ENCODE data around the gene GJD2. TPM values are rescaled to one million over a fixed set of nuclear protein-coding genes. Genes with fewer than 3 reads are reported as not detected.

GJD2 gene
- total RNA-seq, 4 donors from 2014 or later = not detected

- intact Hi-C loops (cut with DNase I) = no loop called here
- H3K36me3 ChIP-seq = no peaks in the 10 kb centered on the region
- H3K27me3 ChIP-seq = peaks cover 0 to 46% (median 0%) of the 10 kb centered on the region in 4 donors
- WGBS, 2 donors = 65 to 77% methylated on average over 3 of the region's 3 CpGs
- no peak for DNase-seq
- no peak overlapping the region for H3K4me3 ChIP-seq
- H3K4me1 ChIP-seq = no peaks in the 10 kb centered on the region
- TF ChIP-seq POLR2A (IDR thresholded peaks at IDR 0.05) = no peak
- no peak for TF ChIP-seq CTCF (IDR thresholded peaks at IDR 0.05)
- no peak overlapping the region for H3K27ac ChIP-seq
- no peaks in the 10 kb centered on the region for H3K9me3 ChIP-seq
Observed at GRCh38 chr15:34760909-34761308, 6.1 kb upstream of the GJD2 start.

GRCh38 chr15:34759992-34760391 lies 5.2 kb upstream of the GJD2 start:
- no peak overlapping the region for H3K27ac ChIP-seq
- no peak overlapping the region for H3K4me3 ChIP-seq
- no peaks in the 10 kb centered on the region for H3K9me3 ChIP-seq
- intact Hi-C loops (cut with DNase I) = no loop called here
- TF ChIP-seq POLR2A (IDR thresholded peaks at IDR 0.05) = no peak
- no peak for TF ChIP-seq CTCF (IDR thresholded peaks at IDR 0.05)
- no peaks in the 10 kb centered on the region for H3K36me3 ChIP-seq
- peaks cover 0 to 55% (median under 1%) of the 10 kb centered on the region in 4 donors for H3K27me3 ChIP-seq
- H3K4me1 ChIP-seq = peaks cover 0 to 4% (median 1%) of the 10 kb centered on the region in 3 donors
- no peak for DNase-seq
- 41 to 43% methylated on average over 2 of the region's 2 CpGs for WGBS, 2 donors

- no peak for DNase-seq
- no peaks in the 10 kb centered on the region for H3K36me3 ChIP-seq
- WGBS, 2 donors = 35 to 51% methylated on average over 3 of the region's 3 CpGs
- TF ChIP-seq POLR2A (IDR thresholded peaks at IDR 0.05) = no peak
- intact Hi-C loops (cut with DNase I) = no loop called here
- peaks cover 1 to 61% (median 6%) of the 10 kb centered on the region in 4 donors for H3K27me3 ChIP-seq
- H3K4me1 ChIP-seq = peaks cover 0 to 11% (median 8%) of the 10 kb centered on the region in 3 donors
- no peak overlapping the region for H3K4me3 ChIP-seq
- no peaks in the 10 kb centered on the region for H3K9me3 ChIP-seq
- no peak overlapping the region for H3K27ac ChIP-seq
Observed at GRCh38 chr15:34759347-34759746, 4.5 kb upstream of the GJD2 start.

GRCh38 chr15:34757262-34757661 lies 2.5 kb upstream of the GJD2 start:
- WGBS, 2 donors = 68 to 78% methylated on average over 3 of the region's 3 CpGs
- Histone ChIP-seq H3K27me3 (peaks cover 9 to 82% (median 11%) of the 10 kb centered on the region in 4 donors), H3K27ac (no peak overlapping the region), H3K4me3 (no peak overlapping the region), H3K9me3 (no peaks in the 10 kb centered on the region), H3K4me1 (peaks cover 0 to 13% (median 10%) of the 10 kb centered on the region in 3 donors), H3K36me3 (no peaks in the 10 kb centered on the region)
- TF ChIP-seq CTCF (IDR thresholded peaks at IDR 0.05) (no peak), POLR2A (IDR thresholded peaks at IDR 0.05) (no peak)
- no peak for DNase-seq
- intact Hi-C loops (cut with DNase I) = no loop called here

GRCh38 chr15:34755419-34755773 lies 598 bp upstream of the GJD2 start:
- Histone ChIP-seq H3K4me3 (peak overlapping the region in 1 of 4 donors; percentile 58), H3K4me1 (peaks cover 0 to 13% (median 10%) of the 10 kb centered on the region in 3 donors), H3K27ac (no peak overlapping the region), H3K27me3 (peaks cover 9 to 83% (median 11%) of the 10 kb centered on the region in 4 donors), H3K36me3 (no peaks in the 10 kb centered on the region), H3K9me3 (no peaks in the 10 kb centered on the region)
- intact Hi-C loops (cut with DNase I) = no loop called here
- TF ChIP-seq POLR2A (IDR thresholded peaks at IDR 0.05) (no peak), CTCF (IDR thresholded peaks at IDR 0.05) (no peak)
- DNase-seq = no peak
- WGBS, 2 donors = 1 to 4% methylated on average over 8 to 10 of the region's 11 CpGs

GRCh38 chr15:34754171-34754601 lies 612 bp downstream of the GJD2 start:
- Histone ChIP-seq H3K36me3 (no peaks in the 10 kb centered on the region), H3K27ac (no peak overlapping the region), H3K4me3 (peak overlapping the region in 2 of 4 donors; percentile 29 to 58), H3K27me3 (peaks cover 9 to 75% (median 11%) of the 10 kb centered on the region in 4 donors), H3K4me1 (peaks cover 0 to 13% (median 10%) of the 10 kb centered on the region in 3 donors), H3K9me3 (no peaks in the 10 kb centered on the region)
- no peak for DNase-seq
- WGBS, 2 donors = 9 to 13% methylated on average over 16 to 19 of the region's 27 CpGs
- intact Hi-C loops (cut with DNase I) = no loop called here
- no peak for TF ChIP-seq POLR2A (IDR thresholded peaks at IDR 0.05)
- no peak for TF ChIP-seq CTCF (IDR thresholded peaks at IDR 0.05)
